HepG2 (cell line): Measurements from ENCODE around the gene GGA1. TPM values are rescaled to one million over a fixed set of nuclear protein-coding genes. Genes with fewer than 3 reads are reported as not detected.
A peak's percentile ranks its signal among the peaks of the same experiment; 100 is the strongest.
"Not testable (repeated sequence)": the region's sequence is repeated elsewhere in the genome, so short reads cannot be mapped to it uniquely, and the experiment has no call there.

Experiments
- ATAC-seq: fragments of 200-7000 bp; cut with Tn5 transposase; 3 replicates; pipeline ENCODE4 v1.9.1; 2020; ENCODE audit warnings: mild to moderate bottlenecking, moderate library complexity
- BruUV-seq: library from RNA; stranded (reverse); fragments of 400-500 nt; replicated peaks from 2 replicates; lab custom pipeline; 2021; lab: Mats Ljungman, UMichigan
- CTCF ChIA-PET: fragments of 300-600 bp; formaldehyde crosslinking; extraction: SDS; loops from one replicate; lab custom pipeline; 2021; ENCODE audit warnings: low total read pairs, inconsistent platforms, low intra/inter-chr PET ratio; lab: Yijun Ruan, JAX
- POLR2A ChIA-PET: fragments of 350-600 bp; sonication (Branson Sonifier 250); formaldehyde crosslinking; loops from one replicate; lab custom pipeline; 2020; ENCODE audit warnings: antibody characterized with exemption, inconsistent platforms; lab: Yijun Ruan, JAX
- DNase-seq: peaks from one replicate; pipeline ENCODE4 v3.0.0-alpha.2; 2015; ENCODE audit warnings: low spot score
- FAIRE-seq: peaks from 3 replicates; lab custom pipeline; 2011; peaks lifted over from hg19 to GRCh38; lab: Jason Lieb, UNC
- H2AFZ ChIP-seq: one replicate; pipeline ENCODE4 v1.6.1; 2011; ENCODE audit warnings: low read length, inconsistent platforms
- H3K27ac ChIP-seq: fragments of 300-600 bp; 3 replicates; pipeline ENCODE4 v1.8.0; 2011; ENCODE audit warnings: mixed run types, mild to moderate bottlenecking, mixed read lengths, low read length, inconsistent platforms; ENCODE audit not compliant: insufficient read depth; ENCODE audit errors: extremely low read length
- H3K27me3 ChIP-seq, 2 experiments: fragments of 200-600 bp in 1 of 2; 2 replicates in 1 of 2; 3 replicates in 1 of 2; pipeline versions ENCODE4 v1.6.0 to v1.8.0; 2011; ENCODE audit warnings: low read length in 2 of 2, mild to moderate bottlenecking in 2 of 2, moderate library complexity in 2 of 2, inconsistent platforms in 1 of 2; ENCODE audit not compliant: insufficient read depth in 2 of 2, control insufficient read depth in 1 of 2
- H3K36me3 ChIP-seq, 2 experiments: fragments of 200-600 bp in 1 of 2; replicated peaks in 1 of 2; 2 replicates in 1 of 2; 3 replicates in 1 of 2; pipeline versions ENCODE4 v1.5.1 to v1.8.0; 2011; ENCODE audit warnings: low read length in 2 of 2, inconsistent platforms in 1 of 2; ENCODE audit not compliant: insufficient read depth in 2 of 2, control insufficient read depth in 1 of 2
- H3K4me1 ChIP-seq: 2 replicates; pipeline ENCODE4 v1.5.1; 2012; ENCODE audit warnings: low read length, inconsistent platforms; ENCODE audit not compliant: insufficient read depth
- H3K4me2 ChIP-seq: 2 replicates; pipeline ENCODE4 v1.6.0; 2011; ENCODE audit warnings: low read depth, low read length, inconsistent platforms
- H3K4me3 ChIP-seq, 3 experiments: fragments of 200-600 bp in 1 of 3; sonication (generic), shearing (Covaris generic) in 1 of 3; replicated peaks in 1 of 3; 2 replicates each; pipeline ENCODE4 v1.5.1; 2011 to 2016; ENCODE audit warnings: low read length in 3 of 3, inconsistent platforms in 2 of 3, low read depth in 2 of 3, mild to moderate bottlenecking in 2 of 3, control low read depth in 1 of 3, mixed read lengths in 1 of 3; ENCODE audit not compliant: insufficient read depth in 1 of 3
- H3K79me2 ChIP-seq: one replicate; pipeline ENCODE4 v1.6.1; 2011; ENCODE audit warnings: low read length, inconsistent platforms; ENCODE audit not compliant: insufficient read depth
- H3K9ac ChIP-seq: 2 replicates; pipeline ENCODE4 v1.6.0; 2011; ENCODE audit warnings: mild to moderate bottlenecking, low read depth, low read length, inconsistent platforms; ENCODE audit not compliant: insufficient read depth
- H3K9me3 ChIP-seq: 2 replicates; pipeline ENCODE4 v1.5.1; 2012; ENCODE audit warnings: mild to moderate bottlenecking, low read length
- H4K20me1 ChIP-seq: 2 replicates; pipeline ENCODE4 v1.6.0; 2011; ENCODE audit warnings: inconsistent platforms, mild to moderate bottlenecking, low read length, moderate library complexity; ENCODE audit not compliant: insufficient read depth
- FOXK2 ChIP-seq: fragments of 450-650 bp; IDR thresholded peaks from 2 replicates; pipeline ENCODE4 v1.6.1; 2016
- HNF4A ChIP-seq: sonication (generic); formaldehyde crosslinking; IDR thresholded peaks from 2 replicates; pipeline ENCODE4 v1.4.0; 2020; ENCODE audit warnings: missing genetic modification reagents
- HNF4G ChIP-seq, 2 experiments: sonication (generic) in 1 of 2; formaldehyde crosslinking in 1 of 2; IDR thresholded peaks; 2 replicates each; pipeline versions ENCODE4 v1.4.0 to v1.6.1; 2011 to 2020; ENCODE audit warnings: borderline replicate concordance in 2 of 2, low read depth in 2 of 2, mild to moderate bottlenecking in 2 of 2, low read length in 1 of 2, missing genetic modification reagents in 1 of 2, moderate library complexity in 1 of 2
- SMAD3 ChIP-seq: sonication (generic); formaldehyde crosslinking; IDR thresholded peaks from 2 replicates; pipeline ENCODE4 v1.4.0; 2020; ENCODE audit warnings: missing genetic modification reagents
- SSRP1 ChIP-seq: IDR thresholded peaks from 2 replicates; pipeline ENCODE4 v1.6.1; 2016; ENCODE audit warnings: control low read depth
- ZFY ChIP-seq: sonication (generic); formaldehyde crosslinking; IDR thresholded peaks from 2 replicates; pipeline ENCODE4 v1.4.0; 2020; ENCODE audit warnings: missing genetic modification reagents
- ZMAT3 ChIP-seq: sonication (generic); formaldehyde crosslinking; conservative IDR thresholded peaks from 2 replicates; pipeline ENCODE4 v1.7.0; 2021; ENCODE audit warnings: missing genetic modification reagents
- ZNF121 ChIP-seq: sonication (generic); formaldehyde crosslinking; IDR thresholded peaks from 2 replicates; pipeline ENCODE4 v1.5.0; 2020; ENCODE audit warnings: mild to moderate bottlenecking, missing genetic modification reagents
- ZNF264 ChIP-seq: sonication (generic); formaldehyde crosslinking; IDR thresholded peaks from 2 replicates; pipeline ENCODE4 v1.4.0; 2020; ENCODE audit warnings: missing genetic modification reagents
- ZNF660 ChIP-seq: sonication (generic); formaldehyde crosslinking; IDR thresholded peaks from 2 replicates; pipeline ENCODE4 v1.5.1; 2020; ENCODE audit warnings: mild to moderate bottlenecking, low read depth, missing genetic modification reagents, borderline replicate concordance
- ZNF766 ChIP-seq: sonication (generic); formaldehyde crosslinking; IDR thresholded peaks from 2 replicates; pipeline ENCODE4 v1.5.0; 2020; ENCODE audit warnings: missing genetic modification reagents, borderline replicate concordance
- WGBS: methylation state at CpG from one replicate; pipeline ENCODE4 v1.1.6; 2017; ENCODE audit warnings: low lambda C conversion rate; 5-methylcytosine and 5-hydroxymethylcytosine counted together
- in situ Hi-C: cut with HindIII; loops from 2 replicates; pipeline ENCODE4 v1.10.0; 2017; ENCODE audit warnings: low pct_unique_long_range_greater_than_20kb; ENCODE audit not compliant: extremely low pct_ligation_motif_present
- intact Hi-C: fragments of 100-400 bp; cut with micrococcal nuclease; formaldehyde crosslinking; loops from one replicate; pipeline ENCODE4 v1.10.0; 2022; ENCODE audit not compliant: unreplicated experiment
- polyA plus RNA-seq, 8 experiments: library from polyadenylated mRNA; depleted of rRNA in 3 of 8; stranded (reverse) in 7 of 8; unstranded in 1 of 8; fragments of >200 nt; fragmentation: Illumina TruSeq in 4 of 8; extraction: Trizol in 4 of 8; gene quantifications; 2 replicates each; pipeline versions ENCODE4 v1.2.1 to v1.2.3, GENCODE V29; 2011 to 2016; ENCODE audit warnings: low read depth in 4 of 8, missing spikeins in 1 of 8, mixed read lengths in 1 of 8; ENCODE audit not compliant: insufficient read depth in 1 of 8
- total RNA-seq, 5 experiments: library from RNA; depleted of rRNA; stranded (reverse); fragments of >200 nt; fragmentation: Illumina TruSeq; extraction: Trizol; gene quantifications; 2 replicates each; pipeline ENCODE4 v1.2.3, GENCODE V29; 2016; ENCODE audit warnings: low read depth in 1 of 5
- TF ChIP-seq, protein P1 (sequence below): sonication (generic); formaldehyde crosslinking; IDR thresholded peaks from 2 replicates; pipeline ENCODE4 v1.4.0; 2020; ENCODE audit warnings: missing genetic modification reagents

Gene GGA1
- total and polyA plus RNA-seq, 2 of the 13 experiments (the other 11 are each of a cell fraction or from before 2014, with no cell fraction given) = 29.1 to 87.2 TPM

- peak; percentile 73; the same call in 1 of the 2 replicates for TF ChIP-seq ZNF121 (CRISPR knock-in tag)
- H3K4me1 ChIP-seq = peaks cover 48% of the 10 kb centered on the region
- H2AFZ ChIP-seq, FAIRE-seq, H3K36me3 ChIP-seq, CTCF ChIA-PET, intact Hi-C loops, H3K9me3 ChIP-seq, H3K27me3 ChIP-seq, ATAC-seq, H3K79me2 ChIP-seq, BruUV-seq, H3K4me3 ChIP-seq, H3K9ac ChIP-seq, H4K20me1 ChIP-seq, DNase-seq: not testable (repeated sequence)
- H3K27ac ChIP-seq = peak overlapping the region; percentile 68
- 68% methylated on average over 5 of the region's 5 CpGs for WGBS
- in situ Hi-C loops = loop anchor here (10.0 kb wide), 1 partner anchor 58 kb away; no protein-coding TSS in a partner anchor
- POLR2A ChIA-PET = interaction anchor here (0.9 to 2.3 kb wide), 10 partner anchors 10 to 57 kb away, joined by 3 to 10 read pairs (median 4); partner anchors contain the start of gene LGALS2
- peak overlapping the region; percentile 84 for H3K4me2 ChIP-seq
Observed at GRCh38 chr22:37602546-37603277, 5.9 kb upstream of the GGA1 start.

- no TSS peak for BruUV-seq
- in situ Hi-C loops (loop anchor here (10.0 kb wide), 1 partner anchor 59 kb away; no protein-coding TSS in a partner anchor), intact Hi-C loops (no loop called here)
- Histone ChIP-seq H3K4me3 (no peak overlapping the region), H3K4me1 (peaks cover 51% of the 10 kb centered on the region), H2AFZ (no peak overlapping the region), H3K79me2 (peaks cover under 1% of the 10 kb centered on the region), H4K20me1 (no peaks in the 10 kb centered on the region), H3K36me3 (no peaks in the 10 kb centered on the region), H3K4me2 (no peak overlapping the region), H3K27me3 (peaks cover 2 to 5% of the 10 kb centered on the region in 2 experiments; a peak in 1 of 5 replicates), H3K9ac (no peak overlapping the region), H3K27ac (no peak overlapping the region), H3K9me3 (no peaks in the 10 kb centered on the region)
- DNase-seq = no peak
- 27% methylated on average over 6 of the region's 6 CpGs for WGBS
- CTCF ChIA-PET = no interaction called here
- POLR2A ChIA-PET = interaction anchor here (1.3 kb wide), 1 partner anchor 24 kb away, joined by 3 read pairs; the partner anchor contains the start of gene LGALS2
- ATAC-seq = no peak
- FAIRE-seq = no peak
- TF ChIP-seq HNF4A (CRISPR knock-in tag) (0 out of 2 replicates have a peak, but pooled peaks have one; percentile 10), SMAD3 (CRISPR knock-in tag) (no peak), ZFY (CRISPR knock-in tag) (no peak), FOXK2 (no peak), ZNF766 (CRISPR knock-in tag) (no peak), HNF4G (IDR thresholded peaks at IDR 0.05; ENCODE audit: borderline replicate concordance, low read depth, low read length) (peak; percentile 10; the same call in 1 of the 2 replicates), HNF4G (CRISPR knock-in tag; IDR thresholded peaks at IDR 0.05; ENCODE audit: borderline replicate concordance, low read depth) (no peak), ZNF660 (CRISPR knock-in tag) (no peak), SSRP1 (CRISPR knock-in tag) (no peak), ZNF264 (CRISPR knock-in tag) (no peak), ZMAT3 (CRISPR knock-in tag) (no peak)
- TF ChIP-seq, protein P1, sequence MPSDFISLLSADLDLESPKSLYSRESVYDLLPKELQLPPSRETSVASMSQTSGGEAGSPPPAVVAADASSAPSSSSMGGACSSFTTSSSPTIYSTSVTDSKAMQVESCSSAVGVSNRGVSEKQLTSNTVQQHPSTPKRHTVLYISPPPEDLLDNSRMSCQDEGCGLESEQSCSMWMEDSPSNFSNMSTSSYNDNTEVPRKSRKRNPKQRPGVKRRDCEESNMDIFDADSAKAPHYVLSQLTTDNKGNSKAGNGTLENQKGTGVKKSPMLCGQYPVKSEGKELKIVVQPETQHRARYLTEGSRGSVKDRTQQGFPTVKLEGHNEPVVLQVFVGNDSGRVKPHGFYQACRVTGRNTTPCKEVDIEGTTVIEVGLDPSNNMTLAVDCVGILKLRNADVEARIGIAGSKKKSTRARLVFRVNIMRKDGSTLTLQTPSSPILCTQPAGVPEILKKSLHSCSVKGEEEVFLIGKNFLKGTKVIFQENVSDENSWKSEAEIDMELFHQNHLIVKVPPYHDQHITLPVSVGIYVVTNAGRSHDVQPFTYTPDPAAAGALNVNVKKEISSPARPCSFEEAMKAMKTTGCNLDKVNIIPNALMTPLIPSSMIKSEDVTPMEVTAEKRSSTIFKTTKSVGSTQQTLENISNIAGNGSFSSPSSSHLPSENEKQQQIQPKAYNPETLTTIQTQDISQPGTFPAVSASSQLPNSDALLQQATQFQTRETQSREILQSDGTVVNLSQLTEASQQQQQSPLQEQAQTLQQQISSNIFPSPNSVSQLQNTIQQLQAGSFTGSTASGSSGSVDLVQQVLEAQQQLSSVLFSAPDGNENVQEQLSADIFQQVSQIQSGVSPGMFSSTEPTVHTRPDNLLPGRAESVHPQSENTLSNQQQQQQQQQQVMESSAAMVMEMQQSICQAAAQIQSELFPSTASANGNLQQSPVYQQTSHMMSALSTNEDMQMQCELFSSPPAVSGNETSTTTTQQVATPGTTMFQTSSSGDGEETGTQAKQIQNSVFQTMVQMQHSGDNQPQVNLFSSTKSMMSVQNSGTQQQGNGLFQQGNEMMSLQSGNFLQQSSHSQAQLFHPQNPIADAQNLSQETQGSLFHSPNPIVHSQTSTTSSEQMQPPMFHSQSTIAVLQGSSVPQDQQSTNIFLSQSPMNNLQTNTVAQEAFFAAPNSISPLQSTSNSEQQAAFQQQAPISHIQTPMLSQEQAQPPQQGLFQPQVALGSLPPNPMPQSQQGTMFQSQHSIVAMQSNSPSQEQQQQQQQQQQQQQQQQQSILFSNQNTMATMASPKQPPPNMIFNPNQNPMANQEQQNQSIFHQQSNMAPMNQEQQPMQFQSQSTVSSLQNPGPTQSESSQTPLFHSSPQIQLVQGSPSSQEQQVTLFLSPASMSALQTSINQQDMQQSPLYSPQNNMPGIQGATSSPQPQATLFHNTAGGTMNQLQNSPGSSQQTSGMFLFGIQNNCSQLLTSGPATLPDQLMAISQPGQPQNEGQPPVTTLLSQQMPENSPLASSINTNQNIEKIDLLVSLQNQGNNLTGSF = no peak
Observed at GRCh38 chr22:37604074-37604473, 4.6 kb upstream of the GGA1 start.
